Measurements from ENCODE around the gene GNG10. TPM values are rescaled to one million over a fixed set of nuclear protein-coding genes. Genes with fewer than 3 reads are reported as not detected.

The GNG10 gene
- polyA plus RNA-seq, 1 experiment, result 48.4 TPM

DNA sequence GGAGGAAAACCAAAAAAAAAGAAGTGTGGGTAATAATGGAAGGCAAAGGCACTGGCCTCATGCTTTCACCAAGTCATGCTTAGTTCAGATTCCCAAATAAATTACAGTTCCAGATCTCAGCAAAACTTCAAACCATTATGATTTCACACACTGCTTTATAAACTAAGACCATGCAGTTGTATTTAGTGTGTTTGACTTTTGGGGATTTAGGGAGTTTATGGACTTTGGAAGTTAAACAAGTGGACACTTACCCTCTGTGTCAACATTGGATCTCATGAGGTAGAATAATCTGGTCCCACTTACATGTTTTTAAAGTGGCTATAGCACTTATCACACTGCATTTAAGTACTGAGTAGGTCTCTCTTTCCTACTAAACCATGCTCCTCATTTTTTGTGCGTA is 26.5 kb upstream of the GNG10 start:
- no peak for DNase-seq (ENCODE audit: low read depth)
- no peak overlapping the region for H3K4me3 ChIP-seq (ENCODE audit: low read depth, low read length)
- TF ChIP-seq, protein P1, sequence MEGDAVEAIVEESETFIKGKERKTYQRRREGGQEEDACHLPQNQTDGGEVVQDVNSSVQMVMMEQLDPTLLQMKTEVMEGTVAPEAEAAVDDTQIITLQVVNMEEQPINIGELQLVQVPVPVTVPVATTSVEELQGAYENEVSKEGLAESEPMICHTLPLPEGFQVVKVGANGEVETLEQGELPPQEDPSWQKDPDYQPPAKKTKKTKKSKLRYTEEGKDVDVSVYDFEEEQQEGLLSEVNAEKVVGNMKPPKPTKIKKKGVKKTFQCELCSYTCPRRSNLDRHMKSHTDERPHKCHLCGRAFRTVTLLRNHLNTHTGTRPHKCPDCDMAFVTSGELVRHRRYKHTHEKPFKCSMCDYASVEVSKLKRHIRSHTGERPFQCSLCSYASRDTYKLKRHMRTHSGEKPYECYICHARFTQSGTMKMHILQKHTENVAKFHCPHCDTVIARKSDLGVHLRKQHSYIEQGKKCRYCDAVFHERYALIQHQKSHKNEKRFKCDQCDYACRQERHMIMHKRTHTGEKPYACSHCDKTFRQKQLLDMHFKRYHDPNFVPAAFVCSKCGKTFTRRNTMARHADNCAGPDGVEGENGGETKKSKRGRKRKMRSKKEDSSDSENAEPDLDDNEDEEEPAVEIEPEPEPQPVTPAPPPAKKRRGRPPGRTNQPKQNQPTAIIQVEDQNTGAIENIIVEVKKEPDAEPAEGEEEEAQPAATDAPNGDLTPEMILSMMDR (IDR thresholded peaks at IDR 0.05; ENCODE audit: insufficient read depth, low read depth, low read length), result no peak
- ChIA-PET CTCF (no interaction called here), POLR2A (no interaction called here)
- H3K27me3 ChIP-seq (ENCODE audit: control insufficient read depth, insufficient read depth, low read length), result no peaks in the 10 kb centered on the region
- no peaks in the 10 kb centered on the region for H3K36me3 ChIP-seq (ENCODE audit: control insufficient read depth, insufficient read depth, low read length)

DNA sequence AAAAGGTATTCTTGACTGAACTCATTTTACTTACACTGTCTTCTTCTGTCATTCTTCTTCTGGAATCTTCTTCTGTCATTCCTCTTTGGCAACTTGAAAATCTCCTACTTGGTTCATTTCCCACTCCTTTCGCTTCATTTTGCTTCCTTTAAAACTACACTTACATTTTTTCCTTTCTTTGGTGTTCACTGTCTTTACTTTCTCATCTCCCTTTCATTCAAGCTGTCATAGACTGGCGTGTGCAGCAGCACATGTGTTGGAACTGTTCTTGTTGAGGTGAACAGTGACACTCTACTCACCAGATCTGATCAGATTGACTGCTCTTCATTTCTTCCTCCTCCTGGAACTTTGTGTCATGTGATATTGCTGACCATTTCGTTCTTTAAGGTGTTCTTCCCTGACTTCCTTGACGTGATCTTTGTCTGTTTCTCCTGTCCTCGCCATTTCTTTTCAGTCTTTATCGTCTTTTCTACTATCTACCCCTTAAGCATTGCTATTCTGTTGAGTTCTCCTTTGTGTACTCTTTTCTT is 23.9 kb upstream of the GNG10 start:
- ChIA-PET POLR2A (no interaction called here), CTCF (no interaction called here)
- Histone ChIP-seq H3K27me3 (ENCODE audit: control insufficient read depth, insufficient read depth, low read length) (no peaks in the 10 kb centered on the region), H3K36me3 (ENCODE audit: control insufficient read depth, insufficient read depth, low read length) (no peaks in the 10 kb centered on the region), H3K4me3 (ENCODE audit: low read depth, low read length) (no peak overlapping the region)
- TF ChIP-seq, protein P1 (IDR thresholded peaks at IDR 0.05; ENCODE audit: insufficient read depth, low read depth, low read length), result no peak
- no peak for DNase-seq (ENCODE audit: low read depth)

DNA sequence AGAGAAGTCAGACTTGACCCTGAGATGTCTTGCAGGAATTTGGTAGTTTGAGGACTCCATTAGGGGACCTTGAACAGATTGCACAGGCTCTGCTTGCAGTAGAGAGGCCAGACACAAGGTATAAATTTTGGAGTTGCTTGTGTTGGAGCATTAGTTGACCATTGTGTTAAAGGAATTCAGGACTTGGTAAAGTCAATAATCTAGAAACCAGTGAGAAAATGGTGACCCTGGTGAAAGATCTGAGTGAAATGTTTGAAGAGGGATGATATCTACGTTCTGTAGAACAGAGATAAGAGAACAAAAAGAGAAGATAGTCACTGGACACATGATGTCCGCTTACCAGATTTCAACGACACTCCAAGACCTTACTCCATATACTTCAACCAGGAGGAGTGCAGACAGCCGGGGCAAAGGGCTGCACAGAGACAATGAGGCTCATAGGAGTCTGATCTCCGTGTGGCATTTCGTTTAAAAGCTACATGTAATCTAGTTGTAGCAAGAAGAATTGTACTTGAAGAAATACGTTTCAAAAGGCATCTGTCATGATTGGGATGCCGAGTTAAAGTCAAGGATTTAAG is 17.1 kb upstream of the GNG10 start:
- DNase-seq (ENCODE audit: low read depth), result no peak
- Histone ChIP-seq H3K4me3 (ENCODE audit: low read depth, low read length) (no peak overlapping the region), H3K36me3 (ENCODE audit: control insufficient read depth, insufficient read depth, low read length) (no peaks in the 10 kb centered on the region; the same call in 1 of the 2 replicates), H3K27me3 (ENCODE audit: control insufficient read depth, insufficient read depth, low read length) (no peaks in the 10 kb centered on the region)
- ChIA-PET CTCF (interaction anchor here (0.7 to 1.8 kb wide), 3 partner anchors 14 to 617 kb away, joined by 3 to 4 read pairs (median 3); no protein-coding TSS in a partner anchor), POLR2A (no interaction called here)
- TF ChIP-seq, protein P1 (IDR thresholded peaks at IDR 0.05; ENCODE audit: insufficient read depth, low read depth, low read length), result no peak

DNA sequence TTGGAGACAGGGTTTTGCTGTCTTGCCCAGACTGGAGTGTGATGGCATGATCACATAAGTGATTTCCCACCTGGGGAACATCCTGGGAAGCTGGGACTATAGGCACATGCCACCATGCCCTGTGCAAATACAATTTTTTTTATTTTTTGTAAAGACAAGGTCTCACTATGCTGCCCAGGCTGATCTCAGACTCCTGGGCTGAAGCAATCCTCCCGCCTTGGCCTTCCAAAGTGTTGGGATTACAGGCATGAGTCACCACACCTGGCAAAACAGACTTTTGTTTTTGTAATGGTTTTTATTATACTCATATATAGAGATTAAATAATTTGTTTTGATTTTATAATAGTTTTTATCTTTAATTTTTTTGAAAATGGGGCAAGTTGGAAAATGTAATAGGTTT is 15.6 kb upstream of the GNG10 start:
- ChIA-PET POLR2A (no interaction called here), CTCF (interaction anchor here (0.7 to 1.8 kb wide), 3 partner anchors 13 to 42 kb away, joined by 3 to 4 read pairs (median 3); no protein-coding TSS in a partner anchor)
- no peak for DNase-seq (ENCODE audit: low read depth)
- Histone ChIP-seq H3K36me3 (ENCODE audit: control insufficient read depth, insufficient read depth, low read length) (no peaks in the 10 kb centered on the region; the same call in 1 of the 2 replicates), H3K4me3 (ENCODE audit: low read depth, low read length) (no peak overlapping the region), H3K27me3 (ENCODE audit: control insufficient read depth, insufficient read depth, low read length) (no peaks in the 10 kb centered on the region)
- TF ChIP-seq, protein P1 (IDR thresholded peaks at IDR 0.05; ENCODE audit: insufficient read depth, low read depth, low read length), result no peak

DNA sequence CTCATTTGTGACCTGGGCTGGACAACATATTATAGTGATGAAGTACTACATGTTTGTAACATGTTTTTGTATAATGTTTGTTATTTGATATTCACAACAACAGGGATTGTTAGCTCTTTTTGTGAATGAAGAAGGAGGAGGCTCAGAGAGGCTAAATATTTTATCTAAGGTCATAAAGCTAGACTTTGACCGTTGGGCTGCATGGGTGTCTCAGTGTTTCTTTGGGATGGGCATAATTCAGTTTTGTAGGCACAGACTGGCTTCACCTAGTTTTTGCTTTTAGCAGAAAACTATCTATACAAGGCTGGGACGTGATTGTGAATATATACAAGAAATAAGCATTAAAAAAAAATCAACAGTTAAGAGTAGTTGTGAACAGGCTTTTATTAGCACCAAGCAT is 15.0 kb upstream of the GNG10 start:
- ChIA-PET CTCF (no interaction called here), POLR2A (interaction anchor here (0.7 kb wide), 1 partner anchor 528 kb away, joined by 4 read pairs; no protein-coding TSS in a partner anchor)
- Histone ChIP-seq H3K27me3 (ENCODE audit: control insufficient read depth, insufficient read depth, low read length) (no peaks in the 10 kb centered on the region), H3K4me3 (ENCODE audit: low read depth, low read length) (no peak overlapping the region), H3K36me3 (ENCODE audit: control insufficient read depth, insufficient read depth, low read length) (no peaks in the 10 kb centered on the region; the same call in 1 of the 2 replicates)
- no peak for DNase-seq (ENCODE audit: low read depth)
- TF ChIP-seq, protein P1 (IDR thresholded peaks at IDR 0.05; ENCODE audit: insufficient read depth, low read depth, low read length), result no peak

Measured in BJ (cell line).